HL-60 (cell line): ENCODE data around the gene LONP2.

Source experiments
- CTCF ChIP-seq: IDR thresholded peaks from one replicate; pipeline ENCODE4 v1.5.1; 2011; ENCODE audit warnings: low read length, control low read depth, inconsistent platforms; ENCODE audit not compliant: insufficient read depth
- TF ChIP-seq, protein P1 (sequence below): IDR thresholded peaks from 2 replicates; pipeline ENCODE4 v1.6.1; 2012; ENCODE audit warnings: low read depth; ENCODE audit not compliant: insufficient replicate concordance

DNA sequence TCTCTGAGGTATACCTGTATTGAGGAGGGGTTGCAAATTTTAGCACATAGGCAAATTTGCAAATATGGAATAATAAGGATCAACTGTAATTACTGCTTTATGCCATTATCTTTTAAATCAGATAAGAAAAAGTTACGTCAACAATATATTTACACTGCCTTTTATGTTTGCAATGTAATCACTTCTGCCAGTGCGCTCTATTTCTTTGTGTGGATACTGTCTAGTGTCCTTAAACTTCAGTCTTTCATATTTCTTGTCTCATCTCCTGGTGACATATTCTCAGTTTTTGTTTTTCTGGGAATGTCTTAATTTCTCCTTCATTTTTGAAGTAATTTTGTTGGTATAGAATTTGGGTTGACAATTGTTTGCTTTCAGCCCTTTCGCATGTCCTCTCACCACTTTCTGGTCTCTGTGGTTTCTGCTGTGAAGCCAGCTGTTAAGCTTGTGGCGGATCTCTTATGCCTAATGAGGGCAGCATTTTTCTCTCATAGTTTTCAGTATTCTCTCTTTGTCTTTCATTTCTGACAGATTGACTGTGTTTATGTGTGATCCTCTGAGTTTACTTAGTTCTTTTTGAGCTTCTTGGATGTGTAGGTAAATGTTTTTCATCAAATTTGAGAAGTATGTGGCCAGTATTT lies 40.8 kb downstream of the LONP2 start:
- no peak for TF ChIP-seq CTCF
- TF ChIP-seq, protein P1, sequence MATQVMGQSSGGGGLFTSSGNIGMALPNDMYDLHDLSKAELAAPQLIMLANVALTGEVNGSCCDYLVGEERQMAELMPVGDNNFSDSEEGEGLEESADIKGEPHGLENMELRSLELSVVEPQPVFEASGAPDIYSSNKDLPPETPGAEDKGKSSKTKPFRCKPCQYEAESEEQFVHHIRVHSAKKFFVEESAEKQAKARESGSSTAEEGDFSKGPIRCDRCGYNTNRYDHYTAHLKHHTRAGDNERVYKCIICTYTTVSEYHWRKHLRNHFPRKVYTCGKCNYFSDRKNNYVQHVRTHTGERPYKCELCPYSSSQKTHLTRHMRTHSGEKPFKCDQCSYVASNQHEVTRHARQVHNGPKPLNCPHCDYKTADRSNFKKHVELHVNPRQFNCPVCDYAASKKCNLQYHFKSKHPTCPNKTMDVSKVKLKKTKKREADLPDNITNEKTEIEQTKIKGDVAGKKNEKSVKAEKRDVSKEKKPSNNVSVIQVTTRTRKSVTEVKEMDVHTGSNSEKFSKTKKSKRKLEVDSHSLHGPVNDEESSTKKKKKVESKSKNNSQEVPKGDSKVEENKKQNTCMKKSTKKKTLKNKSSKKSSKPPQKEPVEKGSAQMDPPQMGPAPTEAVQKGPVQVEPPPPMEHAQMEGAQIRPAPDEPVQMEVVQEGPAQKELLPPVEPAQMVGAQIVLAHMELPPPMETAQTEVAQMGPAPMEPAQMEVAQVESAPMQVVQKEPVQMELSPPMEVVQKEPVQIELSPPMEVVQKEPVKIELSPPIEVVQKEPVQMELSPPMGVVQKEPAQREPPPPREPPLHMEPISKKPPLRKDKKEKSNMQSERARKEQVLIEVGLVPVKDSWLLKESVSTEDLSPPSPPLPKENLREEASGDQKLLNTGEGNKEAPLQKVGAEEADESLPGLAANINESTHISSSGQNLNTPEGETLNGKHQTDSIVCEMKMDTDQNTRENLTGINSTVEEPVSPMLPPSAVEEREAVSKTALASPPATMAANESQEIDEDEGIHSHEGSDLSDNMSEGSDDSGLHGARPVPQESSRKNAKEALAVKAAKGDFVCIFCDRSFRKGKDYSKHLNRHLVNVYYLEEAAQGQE, result no peak
